Neural cell (in vitro differentiated cells): ENCODE data around the gene SLC30A7. TPM values are rescaled to one million over a fixed set of nuclear protein-coding genes. Genes with fewer than 3 reads are reported as not detected.

Source experiments
- H2AFZ ChIP-seq: fragments of 200-600, 300-800 bp; sonication (generic), shearing (Covaris generic); 2 replicates; pipeline ENCODE4 v1.6.0; 2014; ENCODE audit warnings: low read depth, mild to moderate bottlenecking, antibody characterized with exemption, low read length, moderate library complexity
- H3F3A ChIP-seq: fragments of 200-600 bp; shearing (Covaris generic); 2 replicates; pipeline ENCODE4 v1.6.1; 2016; ENCODE audit warnings: mild to moderate bottlenecking, moderate library complexity, mixed read lengths, antibody characterized with exemption, low read length; ENCODE audit not compliant: insufficient read depth, poor library complexity, severe bottlenecking
- H3K27ac ChIP-seq: fragments of 200-600, 300-800 bp; sonication (generic), shearing (Covaris generic); 2 replicates; pipeline ENCODE4 v1.5.1; 2014; ENCODE audit warnings: mild to moderate bottlenecking, low read length, moderate library complexity
- H3K27me3 ChIP-seq: fragments of 300-800, 200-600 bp; sonication (generic), shearing (Covaris generic); 2 replicates; pipeline ENCODE4 v1.6.0; 2014; ENCODE audit warnings: mild to moderate bottlenecking, low read depth, low read length, moderate library complexity; ENCODE audit not compliant: insufficient read depth
- H3K36me3 ChIP-seq: fragments of 300-800, 200-600 bp; sonication (generic), shearing (Covaris generic); 2 replicates; pipeline ENCODE4 v1.5.1; 2014; ENCODE audit warnings: mild to moderate bottlenecking, antibody characterized with exemption, low read length, moderate library complexity; ENCODE audit not compliant: insufficient read depth
- H3K4me2 ChIP-seq: fragments of 300-800, 200-600 bp; sonication (generic), shearing (Covaris generic); 2 replicates; pipeline ENCODE4 v1.6.0; 2014; ENCODE audit warnings: mild to moderate bottlenecking, low read length
- H3K4me3 ChIP-seq: fragments of 300-800, 200-600 bp; sonication (generic), shearing (Covaris generic); 2 replicates; pipeline ENCODE4 v1.5.1; 2014; ENCODE audit warnings: mild to moderate bottlenecking, low read length, moderate library complexity
- H3K79me2 ChIP-seq: fragments of 200-600 bp; shearing (Covaris generic); replicated peaks from 2 replicates; pipeline ENCODE4 v1.6.0; 2014; ENCODE audit warnings: mild to moderate bottlenecking, low read length, moderate library complexity; ENCODE audit not compliant: insufficient read depth
- H3K9ac ChIP-seq: fragments of 300-800, 200-600 bp; sonication (generic), shearing (Covaris generic); 2 replicates; pipeline ENCODE4 v1.6.1; 2016; ENCODE audit warnings: mild to moderate bottlenecking, low read length, mixed read lengths
- H3K9me2 ChIP-seq: fragments of 200-600 bp; shearing (Covaris generic); 2 replicates; pipeline ENCODE4 v1.6.1; 2016; ENCODE audit warnings: mild to moderate bottlenecking, low read length, mixed read lengths; ENCODE audit not compliant: insufficient read depth
- H3K9me3 ChIP-seq: fragments of 200-600, 300-800 bp; sonication (generic), shearing (Covaris generic); 2 replicates; pipeline ENCODE4 v1.6.1; 2016; ENCODE audit warnings: mild to moderate bottlenecking, mixed run types, low read length, moderate library complexity, mixed read lengths
- H4K20me1 ChIP-seq: fragments of 200-600 bp; shearing (Covaris generic); 2 replicates; pipeline ENCODE4 v1.6.1; 2016; ENCODE audit warnings: mild to moderate bottlenecking, mixed run types; ENCODE audit not compliant: insufficient read depth
- EP300 ChIP-seq: fragments of 450-650 bp; conservative IDR thresholded peaks from 2 replicates; pipeline ENCODE4 v1.6.1; 2014; ENCODE audit warnings: antibody characterized with exemption, mild to moderate bottlenecking, moderate library complexity; ENCODE audit not compliant: poor library complexity, severe bottlenecking
- EZH2 ChIP-seq: fragments of 200-600, 300-800 bp; shearing (Covaris generic), sonication (generic); IDR thresholded peaks from 2 replicates; pipeline ENCODE4 v1.6.1; 2014; ENCODE audit warnings: antibody characterized with exemption, low read length, borderline replicate concordance, mild to moderate bottlenecking; ENCODE audit not compliant: insufficient read depth, poor library complexity, severe bottlenecking
- MXI1 ChIP-seq: fragments of 450-650 bp; conservative IDR thresholded peaks from 2 replicates; pipeline ENCODE4 v1.6.1; 2014; ENCODE audit warnings: antibody characterized with exemption, mild to moderate bottlenecking; ENCODE audit not compliant: poor library complexity, severe bottlenecking
- POLR2AphosphoS5 ChIP-seq: IDR thresholded peaks from 2 replicates; pipeline ENCODE4 v1.6.1; 2012
- RAD21 ChIP-seq: fragments of 450-650 bp; conservative IDR thresholded peaks from 2 replicates; pipeline ENCODE4 v1.6.1; 2014; ENCODE audit warnings: antibody characterized with exemption, mild to moderate bottlenecking, moderate library complexity
- SMC3 ChIP-seq: fragments of 450-650 bp; conservative IDR thresholded peaks from 2 replicates; pipeline ENCODE4 v1.6.1; 2014; ENCODE audit warnings: antibody characterized with exemption, mild to moderate bottlenecking, moderate library complexity; ENCODE audit not compliant: poor library complexity
- polyA plus RNA-seq: library from polyadenylated mRNA; depleted of rRNA; stranded (reverse); fragments of >200 nt; gene quantifications from 2 replicates; pipeline ENCODE4 v1.2.3, GENCODE V29; 2014
- TF ChIP-seq, protein P1 (sequence below): IDR thresholded peaks from 2 replicates; pipeline ENCODE4 v1.6.1; 2012; ENCODE audit warnings: borderline replicate concordance
- TF ChIP-seq, protein P2 (sequence below): fragments of 450-650 bp; IDR thresholded peaks from 2 replicates; pipeline ENCODE4 v1.5.1; 2014; ENCODE audit warnings: antibody characterized with exemption, mild to moderate bottlenecking, moderate library complexity; ENCODE audit not compliant: poor library complexity, severe bottlenecking

The SLC30A7 gene
- polyA plus RNA-seq, 1 donor from 2014 or later: 19.8 TPM

DNA sequence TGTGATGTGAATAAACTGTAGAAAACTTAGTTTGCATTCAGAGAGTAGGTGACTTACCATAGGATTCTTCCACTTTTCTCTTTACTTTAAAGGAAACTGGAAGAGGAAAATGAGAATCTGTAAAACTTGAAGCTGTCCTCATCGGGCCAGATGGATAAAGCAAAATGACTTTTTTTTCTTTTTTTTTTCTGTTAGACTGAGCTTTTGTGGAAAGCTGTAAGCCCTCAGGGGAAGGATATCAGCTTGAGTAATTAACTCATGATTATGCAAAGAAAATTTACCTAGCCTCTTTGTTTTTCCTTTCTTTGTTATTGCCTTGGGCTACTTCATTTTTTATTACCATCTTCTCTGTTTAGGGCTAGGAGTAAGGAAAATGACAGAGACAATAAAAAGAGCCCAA lies 76.3 kb downstream of the SLC30A7 start:
- Histone ChIP-seq H3F3A (no peaks in the 10 kb centered on the region), H3K27ac (no peak overlapping the region), H3K36me3 (no peaks in the 10 kb centered on the region), H3K9ac (no peak overlapping the region), H2AFZ (no peak overlapping the region), H3K9me2 (no peaks in the 10 kb centered on the region), H3K4me3 (no peak overlapping the region), H4K20me1 (no peaks in the 10 kb centered on the region), H3K9me3 (no peaks in the 10 kb centered on the region), H3K79me2 (no peaks in the 10 kb centered on the region), H3K27me3 (no peaks in the 10 kb centered on the region), H3K4me2 (no peak overlapping the region)
- TF ChIP-seq MXI1 (no peak), EP300 (no peak), POLR2AphosphoS5 (no peak), RAD21 (no peak)
- TF ChIP-seq, protein P1, sequence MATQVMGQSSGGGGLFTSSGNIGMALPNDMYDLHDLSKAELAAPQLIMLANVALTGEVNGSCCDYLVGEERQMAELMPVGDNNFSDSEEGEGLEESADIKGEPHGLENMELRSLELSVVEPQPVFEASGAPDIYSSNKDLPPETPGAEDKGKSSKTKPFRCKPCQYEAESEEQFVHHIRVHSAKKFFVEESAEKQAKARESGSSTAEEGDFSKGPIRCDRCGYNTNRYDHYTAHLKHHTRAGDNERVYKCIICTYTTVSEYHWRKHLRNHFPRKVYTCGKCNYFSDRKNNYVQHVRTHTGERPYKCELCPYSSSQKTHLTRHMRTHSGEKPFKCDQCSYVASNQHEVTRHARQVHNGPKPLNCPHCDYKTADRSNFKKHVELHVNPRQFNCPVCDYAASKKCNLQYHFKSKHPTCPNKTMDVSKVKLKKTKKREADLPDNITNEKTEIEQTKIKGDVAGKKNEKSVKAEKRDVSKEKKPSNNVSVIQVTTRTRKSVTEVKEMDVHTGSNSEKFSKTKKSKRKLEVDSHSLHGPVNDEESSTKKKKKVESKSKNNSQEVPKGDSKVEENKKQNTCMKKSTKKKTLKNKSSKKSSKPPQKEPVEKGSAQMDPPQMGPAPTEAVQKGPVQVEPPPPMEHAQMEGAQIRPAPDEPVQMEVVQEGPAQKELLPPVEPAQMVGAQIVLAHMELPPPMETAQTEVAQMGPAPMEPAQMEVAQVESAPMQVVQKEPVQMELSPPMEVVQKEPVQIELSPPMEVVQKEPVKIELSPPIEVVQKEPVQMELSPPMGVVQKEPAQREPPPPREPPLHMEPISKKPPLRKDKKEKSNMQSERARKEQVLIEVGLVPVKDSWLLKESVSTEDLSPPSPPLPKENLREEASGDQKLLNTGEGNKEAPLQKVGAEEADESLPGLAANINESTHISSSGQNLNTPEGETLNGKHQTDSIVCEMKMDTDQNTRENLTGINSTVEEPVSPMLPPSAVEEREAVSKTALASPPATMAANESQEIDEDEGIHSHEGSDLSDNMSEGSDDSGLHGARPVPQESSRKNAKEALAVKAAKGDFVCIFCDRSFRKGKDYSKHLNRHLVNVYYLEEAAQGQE: no peak

DNA sequence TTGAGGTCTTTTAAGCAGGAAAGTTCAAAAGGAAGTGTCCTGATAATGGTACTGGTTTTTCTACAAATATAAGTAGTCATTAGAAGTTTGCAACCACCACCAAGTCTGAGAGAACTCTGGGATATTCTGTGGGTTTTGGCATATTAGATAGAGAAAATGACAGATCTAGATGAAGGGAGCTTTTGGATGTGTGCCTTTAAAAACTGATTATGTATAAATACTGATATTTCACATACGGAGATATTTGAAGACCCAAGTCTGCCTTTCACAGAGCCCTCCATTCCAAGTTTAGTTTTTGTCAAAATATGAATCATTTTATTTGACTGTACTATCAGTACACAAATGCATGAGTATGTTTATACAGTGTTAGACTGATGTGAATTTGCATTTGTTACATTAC lies 81.0 kb downstream of the SLC30A7 start:
- H3K4me3 ChIP-seq: no peak overlapping the region
- H3K79me2 ChIP-seq: no peaks in the 10 kb centered on the region
- H3K36me3 ChIP-seq: no peaks in the 10 kb centered on the region
- H3K9ac ChIP-seq: no peak overlapping the region
- H3K27me3 ChIP-seq: no peaks in the 10 kb centered on the region
- H3K9me3 ChIP-seq: no peaks in the 10 kb centered on the region
- no peak overlapping the region for H3K27ac ChIP-seq
- H2AFZ ChIP-seq: no peak overlapping the region
- no peaks in the 10 kb centered on the region for H4K20me1 ChIP-seq
- TF ChIP-seq RAD21 (no peak), EZH2 (no peak), SMC3 (no peak), POLR2AphosphoS5 (no peak)
- TF ChIP-seq, protein P2, sequence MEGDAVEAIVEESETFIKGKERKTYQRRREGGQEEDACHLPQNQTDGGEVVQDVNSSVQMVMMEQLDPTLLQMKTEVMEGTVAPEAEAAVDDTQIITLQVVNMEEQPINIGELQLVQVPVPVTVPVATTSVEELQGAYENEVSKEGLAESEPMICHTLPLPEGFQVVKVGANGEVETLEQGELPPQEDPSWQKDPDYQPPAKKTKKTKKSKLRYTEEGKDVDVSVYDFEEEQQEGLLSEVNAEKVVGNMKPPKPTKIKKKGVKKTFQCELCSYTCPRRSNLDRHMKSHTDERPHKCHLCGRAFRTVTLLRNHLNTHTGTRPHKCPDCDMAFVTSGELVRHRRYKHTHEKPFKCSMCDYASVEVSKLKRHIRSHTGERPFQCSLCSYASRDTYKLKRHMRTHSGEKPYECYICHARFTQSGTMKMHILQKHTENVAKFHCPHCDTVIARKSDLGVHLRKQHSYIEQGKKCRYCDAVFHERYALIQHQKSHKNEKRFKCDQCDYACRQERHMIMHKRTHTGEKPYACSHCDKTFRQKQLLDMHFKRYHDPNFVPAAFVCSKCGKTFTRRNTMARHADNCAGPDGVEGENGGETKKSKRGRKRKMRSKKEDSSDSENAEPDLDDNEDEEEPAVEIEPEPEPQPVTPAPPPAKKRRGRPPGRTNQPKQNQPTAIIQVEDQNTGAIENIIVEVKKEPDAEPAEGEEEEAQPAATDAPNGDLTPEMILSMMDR: no peak
- H3K9me2 ChIP-seq: no peaks in the 10 kb centered on the region
- no peaks in the 10 kb centered on the region for H3F3A ChIP-seq
- no peak overlapping the region for H3K4me2 ChIP-seq

DNA sequence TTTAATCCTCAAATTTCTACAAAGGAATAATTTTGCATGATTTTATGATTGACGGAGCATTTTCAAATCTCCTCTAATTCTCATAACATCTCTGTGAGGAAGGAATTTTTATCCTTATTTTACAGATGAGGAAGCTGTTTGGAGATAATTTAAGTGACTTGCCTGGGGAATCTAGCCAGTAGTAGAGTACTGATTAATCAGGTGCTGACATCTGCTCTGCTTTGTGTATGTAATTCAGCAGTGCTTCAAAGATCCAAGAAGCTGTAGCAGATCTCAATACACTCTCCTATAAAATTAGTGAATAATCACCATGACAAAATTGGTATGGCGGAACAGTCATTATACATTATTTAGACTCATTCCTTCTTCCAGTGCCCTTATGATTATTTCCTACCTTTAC lies 83.7 kb downstream of the SLC30A7 start:
- Histone ChIP-seq H3F3A (no peaks in the 10 kb centered on the region), H3K9me3 (no peaks in the 10 kb centered on the region), H3K27ac (no peak overlapping the region), H3K4me2 (no peak overlapping the region), H2AFZ (no peak overlapping the region), H3K4me3 (no peak overlapping the region), H3K36me3 (no peaks in the 10 kb centered on the region), H3K9me2 (no peaks in the 10 kb centered on the region), H3K27me3 (no peaks in the 10 kb centered on the region), H3K79me2 (no peaks in the 10 kb centered on the region), H3K9ac (no peak overlapping the region), H4K20me1 (no peaks in the 10 kb centered on the region)
- TF ChIP-seq RAD21 (no peak), SMC3 (no peak), EP300 (no peak)
- TF ChIP-seq, protein P2: no peak
